Measurements from ENCODE around the gene SLC39A10. TPM values are rescaled to one million over a fixed set of nuclear protein-coding genes. Genes with fewer than 3 reads are reported as not detected.
"Not testable (repeated sequence)": the region's sequence is repeated elsewhere in the genome, so short reads cannot be mapped to it uniquely, and the experiment has no call there.

SLC39A10 gene
- total RNA-seq, 1 donor from 2014 or later: 27.2 TPM

DNA sequence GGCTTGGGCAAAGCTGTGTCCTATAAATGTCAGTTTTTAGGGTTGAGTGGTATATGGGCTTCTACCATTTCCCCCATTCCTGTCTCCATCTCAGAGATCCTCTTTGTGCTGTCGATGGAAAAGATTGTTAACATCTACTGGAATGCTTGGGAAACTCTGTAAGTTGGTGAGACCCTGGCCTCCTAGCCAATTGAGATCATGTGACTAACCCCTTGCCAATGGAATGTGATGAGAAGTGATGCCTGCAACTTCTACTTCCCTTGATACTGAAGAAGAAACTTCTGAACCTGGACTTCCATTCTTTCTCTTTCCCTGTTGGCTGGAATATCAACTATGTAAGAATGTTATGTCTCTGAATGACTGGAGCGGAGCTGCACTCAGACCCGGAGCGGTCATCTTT is 14.5 kb downstream of the SLC39A10 start:
- no peak for DNase-seq (ENCODE audit: low read depth in 2 of 2)

DNA sequence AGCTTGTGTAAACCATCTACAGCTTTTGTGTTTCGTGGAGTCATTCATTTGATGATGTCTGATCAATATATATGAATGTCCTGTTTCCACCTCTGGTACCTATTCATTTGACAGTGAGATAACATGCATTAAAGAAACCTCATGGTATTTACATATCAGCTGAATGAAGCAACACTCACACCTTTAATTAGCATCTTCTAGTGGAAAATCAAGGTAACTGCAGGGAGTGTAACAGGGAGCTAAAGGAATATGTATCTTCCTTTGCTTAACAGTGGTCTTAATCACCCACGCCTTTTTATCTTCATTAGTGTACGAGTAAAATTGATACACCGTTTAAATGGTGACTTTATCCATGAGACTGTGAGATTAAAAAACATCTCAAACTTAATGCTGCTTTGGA is 15.6 kb downstream of the SLC39A10 start:
- DNase-seq (ENCODE audit: low read depth in 2 of 2): no peak

GRCh38 chr2:195674491-195675221 is 17.6 kb downstream of the SLC39A10 start:
- DNase-seq (ENCODE audit: low read depth in 2 of 2): no peak

DNA sequence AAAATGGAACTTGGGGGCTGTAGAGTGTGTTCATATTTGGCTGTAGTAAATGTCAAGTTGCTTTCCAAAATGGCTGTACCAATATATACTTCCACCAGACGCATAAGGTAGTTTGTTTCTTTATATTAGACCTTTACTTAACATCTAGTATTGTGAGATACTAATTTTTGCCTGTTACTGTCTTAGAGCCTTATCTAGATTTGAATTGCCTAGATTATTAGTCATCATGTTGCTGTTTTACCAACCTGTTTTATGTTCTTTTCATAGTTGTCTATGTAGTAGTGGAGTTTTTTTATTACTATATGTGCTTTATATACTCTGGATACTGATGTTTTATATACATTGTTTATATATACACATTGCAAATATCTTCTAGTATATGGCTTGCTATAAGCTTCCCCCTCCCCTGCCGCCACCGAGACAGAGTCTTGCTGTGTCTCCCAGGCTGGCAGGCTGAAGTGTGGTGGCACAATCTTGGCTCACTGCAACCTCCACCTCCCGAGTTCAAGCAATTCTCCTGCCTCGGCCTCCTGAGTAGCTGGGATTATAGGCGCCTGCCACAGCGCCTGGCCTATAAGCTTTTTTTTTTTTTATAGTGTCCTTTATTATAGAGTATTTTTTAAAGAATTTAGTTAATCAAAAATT is 18.9 kb downstream of the SLC39A10 start:
- DNase-seq (ENCODE audit: low read depth in 2 of 2): no peak

DNA sequence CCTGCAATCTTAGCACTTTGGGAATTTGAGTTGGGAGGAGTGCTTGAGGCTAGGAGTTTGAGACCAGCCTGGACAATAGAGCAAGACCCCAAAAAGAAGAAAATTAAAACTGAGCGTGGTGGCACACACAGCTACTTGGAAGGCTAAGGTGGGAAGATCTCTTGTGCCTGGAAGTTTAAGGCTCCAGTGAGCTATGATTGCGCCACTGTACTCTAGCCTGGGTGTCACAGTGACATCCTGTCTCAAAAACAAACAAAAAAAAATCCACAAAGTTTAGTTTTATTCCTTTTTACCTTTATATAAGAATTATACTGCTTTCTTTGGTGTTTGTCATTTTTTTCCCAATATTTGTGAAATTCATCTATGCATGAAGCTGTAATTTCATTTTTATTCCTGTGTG is 20.3 kb downstream of the SLC39A10 start:
- DNase-seq (ENCODE audit: low read depth in 2 of 2): no peak

GRCh38 chr2:195677884-195678283 is 20.9 kb downstream of the SLC39A10 start:
- DNase-seq (ENCODE audit: low read depth in 2 of 2): no peak

- no peak for DNase-seq (ENCODE audit: low read depth in 2 of 2)
Measured at GRCh38 chr2:195682077-195682476, 25.1 kb downstream of the SLC39A10 start.

- DNase-seq (ENCODE audit: low read depth in 2 of 2): peak in 1 of 2 donors; percentile 7
Measured at GRCh38 chr2:195683174-195683573, 26.1 kb downstream of the SLC39A10 start.

DNA sequence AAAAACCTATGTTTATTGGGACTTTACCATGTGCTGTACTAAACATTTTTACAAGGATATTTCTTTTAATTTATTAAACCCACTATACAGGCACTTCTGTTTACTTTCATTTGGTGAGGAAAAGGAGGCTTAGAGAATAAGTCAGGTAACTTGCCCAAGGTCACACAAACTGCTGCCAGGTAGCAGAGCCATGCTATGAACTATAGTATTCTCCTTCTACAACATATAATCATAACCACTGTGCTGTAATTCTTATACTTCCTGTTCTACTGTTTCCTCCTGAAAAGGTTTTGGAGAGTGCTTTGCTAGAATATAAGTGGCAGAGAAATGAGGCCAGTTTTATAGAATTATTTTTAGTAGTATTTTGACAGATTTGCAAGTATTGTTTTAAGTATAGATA is 29.5 kb downstream of the SLC39A10 start:
- DNase-seq (ENCODE audit: low read depth in 2 of 2): no peak

DNA sequence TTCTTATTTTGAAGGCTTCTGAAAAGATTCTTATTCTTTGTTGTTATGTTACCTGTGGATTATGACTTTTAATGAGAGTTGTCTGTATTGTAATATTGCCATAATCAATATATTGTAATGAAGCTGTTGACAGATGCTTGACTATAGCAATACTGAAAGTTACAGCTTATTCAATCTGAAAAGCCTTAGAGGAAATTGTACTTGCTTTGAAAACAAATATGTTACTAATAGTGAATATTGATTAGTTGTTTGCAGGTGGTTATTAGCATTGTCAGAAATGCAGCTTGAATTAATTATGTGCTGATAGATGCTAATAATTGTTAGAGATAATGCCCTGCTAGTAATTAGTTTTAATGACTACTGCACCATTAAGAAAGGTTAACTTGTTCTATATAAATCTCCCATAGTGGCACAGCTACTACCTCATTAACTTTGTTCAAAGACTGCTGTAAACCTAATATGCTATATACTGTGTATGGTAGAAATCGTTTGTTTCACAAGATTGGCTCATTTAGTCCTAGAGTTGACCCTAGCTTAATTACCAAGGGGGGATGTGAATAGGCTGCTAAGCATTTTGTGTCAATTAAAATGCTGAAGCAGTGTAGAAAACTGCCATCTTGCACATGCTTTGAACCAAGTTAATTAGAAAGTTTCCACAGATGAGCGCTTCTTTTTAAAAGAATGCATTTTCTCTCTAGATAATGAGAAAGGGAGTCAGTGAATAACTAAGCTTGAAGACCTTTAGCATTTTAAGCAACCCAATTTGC is 30.5 kb downstream of the SLC39A10 start:
- no peak for DNase-seq (ENCODE audit: low read depth in 2 of 2)

DNA sequence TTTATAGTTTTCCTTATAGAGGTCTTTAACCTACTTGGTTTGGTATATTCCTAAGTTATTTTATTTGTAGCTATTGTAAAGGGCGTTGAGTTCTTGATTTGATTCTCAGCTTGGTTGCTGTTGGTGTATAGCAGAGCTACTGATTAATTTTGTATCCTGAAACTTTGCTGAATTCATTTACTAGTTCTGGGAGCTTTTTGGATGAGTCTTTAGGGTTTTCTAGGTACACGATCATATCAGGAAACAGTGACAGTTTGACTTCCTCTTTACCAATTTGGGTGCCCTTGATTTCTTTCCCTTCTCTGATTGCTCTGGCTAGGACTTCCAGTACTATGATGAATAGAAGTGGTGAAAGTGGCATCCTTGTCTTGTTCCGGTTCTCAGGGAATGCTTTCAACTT is 35.5 kb downstream of the SLC39A10 start:
- not testable (repeated sequence) for DNase-seq (ENCODE audit: low read depth in 2 of 2)

DNA sequence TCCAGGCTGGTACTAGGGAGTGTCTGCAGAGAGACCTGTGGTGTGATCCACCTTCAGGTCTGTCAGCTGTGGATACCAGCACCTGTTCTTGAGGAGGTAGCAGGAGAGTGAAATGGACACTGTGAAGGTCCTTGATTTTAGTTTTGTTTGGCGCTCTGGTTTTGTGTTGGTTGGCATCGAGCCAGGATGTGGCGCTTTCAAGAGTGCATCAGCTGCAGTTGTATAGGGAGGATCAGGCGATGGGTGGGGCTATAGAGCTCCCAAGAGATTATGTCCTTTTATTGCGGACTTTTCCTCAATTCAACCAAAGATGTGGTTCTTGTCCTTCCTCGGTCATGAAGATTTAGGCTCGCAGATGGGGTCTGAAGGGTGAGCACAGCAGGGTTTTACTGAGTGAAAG is 37.5 kb downstream of the SLC39A10 start:
- DNase-seq (ENCODE audit: low read depth in 2 of 2): no peak

GRCh38 chr2:195695002-195695631 is 38.1 kb downstream of the SLC39A10 start:
- no peak for DNase-seq (ENCODE audit: low read depth in 2 of 2)

DNA sequence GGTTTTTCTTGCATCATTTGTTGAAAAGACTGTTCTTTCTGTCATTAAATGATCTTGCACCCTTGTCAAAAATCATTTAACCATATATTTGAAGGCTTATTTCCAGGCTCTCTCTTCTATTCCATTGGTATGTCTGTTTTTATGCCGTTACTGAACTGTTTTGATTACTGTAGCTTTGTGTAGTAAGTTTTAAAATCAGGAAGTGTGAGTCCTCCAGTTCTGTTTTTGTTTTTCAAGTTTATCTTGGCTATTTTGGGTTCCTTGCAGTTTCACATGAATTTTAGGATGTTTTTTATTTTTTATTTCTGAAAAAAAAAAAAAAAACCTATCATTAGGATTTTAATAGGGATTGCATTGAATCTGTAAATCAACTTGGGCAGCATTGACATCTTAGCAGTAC is 39.0 kb downstream of the SLC39A10 start:
- DNase-seq (ENCODE audit: low read depth in 2 of 2): no peak

GRCh38 chr2:195697681-195698220 is 40.7 kb downstream of the SLC39A10 start:
- no peak for DNase-seq (ENCODE audit: low read depth in 2 of 2)

DNA sequence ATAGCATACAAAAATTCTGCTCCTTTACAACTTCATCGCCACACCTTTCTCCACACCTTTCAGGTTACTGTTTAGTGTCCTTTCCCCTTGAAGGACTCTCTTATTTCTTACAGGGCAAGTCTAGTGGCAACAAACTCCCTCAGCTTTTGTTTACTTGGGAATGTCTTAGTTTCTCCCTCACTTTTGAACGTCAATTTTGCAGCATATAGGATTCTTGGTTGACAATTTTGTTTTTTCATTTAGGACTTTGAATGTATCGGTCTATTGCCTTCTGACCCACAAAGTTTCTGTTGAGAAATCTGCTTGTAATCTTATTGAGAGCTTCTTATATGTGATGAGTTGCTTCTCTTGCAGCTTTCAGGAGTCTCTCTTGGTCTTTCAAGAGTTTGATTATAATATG is 43.5 kb downstream of the SLC39A10 start:
- no peak for DNase-seq (ENCODE audit: low read depth in 2 of 2)

DNA sequence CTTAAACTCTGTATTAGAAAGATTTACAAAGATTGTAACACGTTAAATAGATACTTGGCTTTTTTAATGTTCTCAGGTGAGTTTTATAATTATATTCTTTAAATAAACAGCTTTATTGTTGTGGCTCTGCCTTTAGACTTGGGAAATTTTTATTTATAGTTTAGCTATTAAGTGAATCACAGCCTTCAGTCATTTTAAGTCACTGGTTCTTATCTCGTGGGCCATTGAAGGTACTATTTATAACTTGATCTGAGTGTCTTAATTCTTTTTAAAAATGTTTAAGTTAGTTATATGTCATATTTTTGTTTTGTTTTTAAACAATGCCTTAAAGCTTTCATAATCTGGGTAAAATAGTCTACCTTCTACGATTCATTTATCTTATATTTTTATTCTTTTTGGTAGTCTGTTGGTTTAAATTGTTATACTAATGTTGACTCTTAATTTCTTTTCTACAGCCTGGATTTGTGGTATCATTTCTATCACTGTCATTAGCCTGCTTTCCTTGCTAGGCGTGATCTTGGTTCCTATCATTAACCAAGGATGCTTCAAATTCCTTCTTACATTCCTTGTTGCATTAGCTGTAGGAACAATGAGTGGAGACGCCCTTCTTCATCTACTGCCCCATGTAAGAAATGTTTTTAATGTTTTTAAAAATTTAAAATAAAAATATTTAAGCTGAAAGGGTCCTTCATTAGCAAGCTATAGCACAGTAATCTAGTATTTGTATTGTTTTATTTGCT is 49.3 kb downstream of the SLC39A10 start:
- DNase-seq (ENCODE audit: low read depth in 2 of 2): no peak

GRCh38 chr2:195709901-195710806 is 53.1 kb downstream of the SLC39A10 start:
- DNase-seq (ENCODE audit: low read depth in 2 of 2): peak in 1 of 2 donors; percentile 34

GRCh38 chr2:195711478-195711877 is 54.5 kb downstream of the SLC39A10 start:
- no peak for DNase-seq (ENCODE audit: low read depth in 2 of 2)

- DNase-seq (ENCODE audit: low read depth in 2 of 2): no peak
Measured at GRCh38 chr2:195716466-195716865, 59.4 kb downstream of the SLC39A10 start.
